HG03097 (cell line): ENCODE results near the gene USP21.
A peak's percentile ranks its signal among the peaks of the same experiment; 100 is the strongest.
"Not testable (repeated sequence)": the region's sequence is repeated elsewhere in the genome, so short reads cannot be mapped to it uniquely, and the experiment has no call there.

ENCODE experiments used
- ATAC-seq: cut with Tn5 transposase; IDR thresholded peaks from one replicate; pipeline ENCODE4 v1.9.1; 2021; ENCODE audit not compliant: unreplicated experiment, low FRiP score

Gene USP21, protein sequence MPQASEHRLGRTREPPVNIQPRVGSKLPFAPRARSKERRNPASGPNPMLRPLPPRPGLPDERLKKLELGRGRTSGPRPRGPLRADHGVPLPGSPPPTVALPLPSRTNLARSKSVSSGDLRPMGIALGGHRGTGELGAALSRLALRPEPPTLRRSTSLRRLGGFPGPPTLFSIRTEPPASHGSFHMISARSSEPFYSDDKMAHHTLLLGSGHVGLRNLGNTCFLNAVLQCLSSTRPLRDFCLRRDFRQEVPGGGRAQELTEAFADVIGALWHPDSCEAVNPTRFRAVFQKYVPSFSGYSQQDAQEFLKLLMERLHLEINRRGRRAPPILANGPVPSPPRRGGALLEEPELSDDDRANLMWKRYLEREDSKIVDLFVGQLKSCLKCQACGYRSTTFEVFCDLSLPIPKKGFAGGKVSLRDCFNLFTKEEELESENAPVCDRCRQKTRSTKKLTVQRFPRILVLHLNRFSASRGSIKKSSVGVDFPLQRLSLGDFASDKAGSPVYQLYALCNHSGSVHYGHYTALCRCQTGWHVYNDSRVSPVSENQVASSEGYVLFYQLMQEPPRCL

DNA sequence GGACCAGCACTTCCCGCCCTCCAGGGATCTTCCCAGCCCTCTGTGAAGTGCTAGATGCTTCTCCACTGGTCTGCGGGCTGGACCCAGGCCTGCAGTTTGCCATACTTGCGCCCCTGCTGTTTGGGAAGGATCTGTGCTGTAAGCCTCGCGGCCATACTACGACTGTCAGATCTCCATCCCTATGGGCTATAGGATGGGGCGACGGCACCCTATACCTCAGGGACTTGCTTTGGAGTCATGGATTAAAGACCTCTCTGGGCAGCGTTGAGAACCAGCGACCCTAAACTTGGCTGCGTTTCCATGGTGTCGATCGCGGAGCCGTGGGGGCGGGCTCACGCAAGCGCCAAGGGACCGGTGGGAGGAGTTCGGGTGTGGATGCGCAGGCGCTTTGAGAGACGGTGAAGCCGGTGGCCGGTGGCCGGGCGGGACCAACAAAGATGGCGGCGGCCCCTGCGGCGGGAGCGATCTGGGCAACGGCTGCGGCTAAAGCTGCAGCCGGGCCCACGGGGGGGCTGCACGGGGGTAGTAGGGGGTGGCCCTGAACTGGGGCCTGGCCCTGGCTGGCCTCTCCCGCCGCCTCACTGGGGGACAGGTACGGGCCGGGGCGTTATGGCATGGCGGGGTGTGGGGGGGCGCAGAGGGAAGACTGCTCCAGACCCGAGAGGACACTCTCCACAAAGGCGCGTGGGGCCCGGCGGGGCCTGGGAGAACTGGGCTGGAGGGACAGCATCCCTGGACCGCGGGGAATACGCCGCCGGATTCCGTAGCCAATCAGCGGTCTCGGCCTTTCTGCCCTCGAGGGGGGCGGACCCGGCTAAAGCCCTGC lies at the start of gene USP21:
TSS of gene USP21 (plus strand) at position 414 of the 826 bp plus-strand sequence. CDS start 1,141 bp downstream, outside the sequence.
- peak; percentile 67 for ATAC-seq

DNA sequence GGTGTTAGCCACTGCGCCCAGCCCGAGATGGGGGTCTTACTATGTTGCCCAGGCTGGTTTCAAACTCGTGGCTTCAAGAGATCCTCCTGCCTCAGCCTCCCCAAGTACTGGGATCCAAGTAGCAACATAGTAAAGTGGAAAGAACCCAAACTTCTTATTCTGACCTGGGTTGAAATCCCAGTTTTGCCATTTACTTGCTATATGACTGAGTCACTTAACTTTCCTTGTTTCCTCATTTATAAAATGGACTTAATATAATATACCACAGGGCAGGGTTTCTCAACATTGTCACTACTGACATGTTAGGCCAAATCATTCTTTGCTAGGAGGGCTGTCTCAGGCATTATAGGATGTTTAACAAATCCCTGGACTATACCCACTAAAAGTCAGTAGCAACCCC lies 48.2 kb upstream of the USP21 start:
- no peak for ATAC-seq

DNA sequence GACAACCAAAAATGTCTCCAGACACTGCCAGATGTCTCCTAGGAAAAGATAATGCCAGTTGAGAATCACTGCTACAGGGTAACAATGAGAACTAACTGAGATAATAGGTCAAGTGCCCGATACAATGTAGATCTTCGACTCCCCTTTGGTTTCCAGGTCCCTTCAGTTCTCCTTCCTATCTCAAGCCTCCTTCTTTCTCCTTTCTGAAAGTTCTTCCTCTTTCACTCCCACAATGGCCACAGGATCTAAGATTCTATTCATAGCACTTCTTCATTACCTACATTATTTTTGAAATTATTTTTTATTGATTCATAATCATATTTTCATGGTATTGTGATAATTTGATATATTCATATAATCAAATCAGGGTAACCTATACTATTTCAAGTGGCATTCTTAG lies 47.8 kb upstream of the USP21 start:
- ATAC-seq: no peak

DNA sequence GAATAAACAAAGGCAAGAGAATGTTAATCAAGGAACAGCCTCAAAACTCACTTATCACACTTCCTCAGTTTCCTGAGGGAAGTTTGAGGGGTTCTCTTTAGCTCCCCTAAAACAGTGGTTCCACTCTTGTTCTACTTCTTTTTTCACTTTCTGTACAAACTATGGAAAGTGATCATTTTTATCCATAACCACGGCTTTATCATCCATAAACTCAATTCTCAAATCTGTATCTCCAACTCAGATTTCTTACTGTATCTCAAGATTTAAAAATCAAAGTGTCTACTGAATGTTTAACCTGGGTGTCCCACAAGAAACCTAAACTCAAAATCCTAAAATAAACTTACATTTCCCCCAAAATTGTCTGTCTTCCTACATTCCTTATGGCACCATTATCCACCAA lies 45.4 kb upstream of the USP21 start:
- no peak for ATAC-seq

DNA sequence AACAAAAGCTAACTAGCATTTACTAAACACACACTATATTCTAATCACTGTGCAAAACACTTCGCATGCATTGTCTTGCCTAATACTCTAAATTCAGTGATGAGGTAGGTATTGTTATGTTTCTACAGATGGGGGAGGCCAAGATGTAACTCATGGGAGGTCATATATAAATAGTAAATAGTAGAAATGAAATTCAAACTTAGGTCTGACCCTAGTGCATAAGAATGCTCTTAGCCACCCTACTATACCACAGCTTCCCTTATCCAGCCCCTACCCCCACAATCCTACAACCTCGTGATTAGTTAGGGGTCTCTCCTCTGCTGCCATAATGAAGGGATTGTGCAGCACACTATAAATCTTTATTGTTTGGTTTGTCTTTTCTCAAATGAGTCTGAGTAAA lies 44.7 kb upstream of the USP21 start:
- ATAC-seq: no peak

DNA sequence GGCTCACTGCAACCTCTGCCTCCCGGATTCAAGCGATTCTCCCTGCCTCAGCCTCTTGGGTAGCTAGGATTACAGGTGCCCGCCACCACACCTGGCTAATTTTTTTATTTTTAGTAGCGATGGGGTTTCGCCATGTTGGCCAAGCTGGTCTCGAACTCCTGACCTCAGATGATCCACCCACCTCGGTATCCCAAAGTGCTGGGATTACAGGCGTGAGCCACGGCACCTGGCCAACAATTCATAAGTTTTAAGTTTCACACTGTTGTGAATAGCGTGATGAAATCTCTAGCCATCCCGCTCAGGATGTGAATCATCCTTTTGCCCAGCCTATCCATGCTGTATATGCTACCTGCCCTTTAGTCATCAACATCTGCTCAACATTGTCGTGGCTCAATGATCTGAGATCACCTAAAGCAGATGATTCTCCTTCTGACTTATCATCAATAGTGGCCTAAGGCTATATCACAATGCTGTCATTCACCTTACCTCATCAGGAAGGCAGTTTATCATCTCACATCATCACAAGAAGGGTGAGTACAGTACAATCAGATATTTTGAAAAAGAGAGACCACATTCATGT lies 44.1 kb upstream of the USP21 start:
- no peak for ATAC-seq

DNA sequence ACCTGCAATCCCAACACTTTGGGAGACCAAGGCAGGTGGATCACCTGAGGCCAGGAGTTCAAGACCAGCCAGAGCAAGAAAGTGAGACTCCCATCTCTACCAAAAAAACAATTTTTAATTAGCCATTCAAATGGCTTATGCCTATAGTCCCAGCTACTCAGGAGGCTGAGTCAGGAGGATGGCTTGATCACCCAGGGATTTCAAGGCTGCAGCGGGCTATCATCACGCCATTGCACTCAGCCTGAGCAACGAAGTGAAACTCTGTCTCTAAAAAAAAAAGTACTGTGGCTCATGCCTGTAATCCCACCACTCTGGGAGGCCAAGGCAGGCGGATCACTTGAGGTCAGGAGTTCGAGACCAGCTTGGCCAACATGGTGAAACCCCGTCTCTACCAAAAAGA lies 43.3 kb upstream of the USP21 start:
- not testable (repeated sequence) for ATAC-seq

DNA sequence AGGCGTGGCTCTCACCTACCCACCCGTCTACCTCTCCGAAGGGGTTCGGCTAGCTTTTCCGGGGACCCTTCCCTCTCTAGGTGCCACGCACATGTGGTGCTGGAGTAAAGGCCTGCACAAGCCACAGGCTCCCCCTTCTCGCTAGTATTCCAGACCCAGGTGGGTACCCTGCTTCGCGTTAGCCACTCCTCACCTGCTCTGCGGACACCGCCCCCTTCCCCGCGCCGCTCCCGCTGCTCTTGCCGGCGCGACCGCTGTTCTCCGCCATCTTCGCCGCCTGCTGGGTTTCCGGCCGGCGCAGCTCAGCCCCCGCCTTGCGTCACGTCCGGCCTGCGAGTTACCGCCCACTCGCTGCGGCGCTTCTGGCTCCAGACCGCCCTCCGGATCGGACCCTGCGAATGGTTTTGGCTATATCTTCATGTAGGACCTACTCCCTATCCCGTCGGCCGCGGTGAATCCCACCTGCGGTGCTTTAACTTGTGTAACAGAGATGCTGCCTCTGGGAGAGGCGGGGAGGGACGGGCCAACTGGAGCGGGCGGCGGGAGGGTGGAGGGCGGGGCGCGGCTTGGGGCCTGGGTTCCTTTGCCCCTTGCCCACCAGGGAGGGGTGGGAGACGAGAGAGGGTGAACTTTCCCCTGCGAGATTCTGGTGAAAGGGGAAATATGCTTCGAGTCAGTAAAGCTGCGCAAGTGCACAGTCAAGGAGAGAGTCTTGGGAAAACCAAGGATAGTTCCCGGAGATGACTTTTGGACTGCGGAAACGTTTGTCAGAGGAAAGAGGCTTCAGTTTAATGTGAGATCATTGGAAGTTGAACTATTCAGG lies 41.3 kb upstream of the USP21 start, which contains the start of the genes NIT1 and PFDN2:
TSS of gene NIT1 (plus strand) at position 347 of the 823 bp plus-strand sequence. CDS start at position 419, 72 bp downstream.
TSS of gene PFDN2 (minus strand) at position 279 of the 823 bp plus-strand sequence. CDS start at position 268, 11 bp downstream.
- ATAC-seq: peak; percentile 67

DNA sequence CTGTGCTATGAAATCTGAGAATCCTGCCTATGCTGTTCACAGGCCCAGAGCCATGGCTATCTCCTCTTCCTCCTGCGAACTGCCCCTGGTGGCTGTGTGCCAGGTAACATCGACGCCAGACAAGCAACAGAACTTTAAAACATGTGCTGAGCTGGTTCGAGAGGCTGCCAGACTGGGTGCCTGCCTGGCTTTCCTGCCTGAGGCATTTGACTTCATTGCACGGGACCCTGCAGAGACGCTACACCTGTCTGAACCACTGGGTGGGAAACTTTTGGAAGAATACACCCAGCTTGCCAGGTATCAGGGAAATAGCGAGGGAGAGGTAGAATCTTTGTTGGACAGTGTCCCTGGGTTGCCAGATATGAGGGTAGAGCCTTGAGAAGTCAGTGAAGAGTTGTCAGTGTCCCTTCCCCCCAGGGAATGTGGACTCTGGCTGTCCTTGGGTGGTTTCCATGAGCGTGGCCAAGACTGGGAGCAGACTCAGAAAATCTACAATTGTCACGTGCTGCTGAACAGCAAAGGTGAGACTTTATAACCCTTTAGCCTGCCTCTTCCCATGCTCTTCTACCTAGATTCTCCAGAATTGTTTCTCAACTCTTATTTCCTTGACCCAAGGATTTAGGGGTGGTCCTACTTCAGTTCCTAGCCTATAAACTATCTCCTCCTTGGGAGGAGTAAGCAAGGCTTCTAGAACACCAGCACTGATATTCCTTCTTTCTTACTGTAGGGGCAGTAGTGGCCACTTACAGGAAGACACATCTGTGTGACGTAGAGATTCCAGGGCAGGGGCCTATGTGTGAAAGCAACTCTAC lies 40.0 kb upstream of the USP21 start:
- no peak for ATAC-seq

DNA sequence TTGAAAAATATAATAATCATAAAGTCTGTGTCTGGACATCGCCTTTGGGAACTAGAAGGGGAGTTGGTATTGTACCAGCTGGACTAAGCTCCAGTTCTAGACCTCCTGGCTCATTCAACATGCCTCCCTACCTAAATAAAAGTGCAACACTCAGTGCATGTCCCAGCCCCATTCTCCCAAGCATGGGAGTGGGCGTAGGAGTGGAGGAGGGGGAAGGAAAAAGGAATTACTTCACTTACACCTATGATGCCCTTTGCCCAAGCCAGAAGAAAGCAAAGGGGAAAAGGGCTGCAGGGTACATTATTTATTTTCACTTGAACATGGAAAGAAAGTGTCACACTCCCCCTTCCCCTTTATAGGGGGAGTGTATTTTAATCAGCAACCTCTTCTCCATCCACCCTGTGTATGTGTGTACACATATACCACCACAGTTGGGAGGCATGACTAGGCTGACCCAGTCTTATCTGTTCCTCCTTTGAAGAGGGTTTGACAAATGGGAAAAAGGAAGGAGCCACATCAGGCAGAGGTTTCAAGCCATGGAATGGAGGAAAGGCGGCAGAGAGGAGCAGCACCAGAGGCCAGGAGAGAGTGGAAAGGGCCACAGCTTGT lies 38.2 kb upstream of the USP21 start:
- ATAC-seq: no peak

DNA sequence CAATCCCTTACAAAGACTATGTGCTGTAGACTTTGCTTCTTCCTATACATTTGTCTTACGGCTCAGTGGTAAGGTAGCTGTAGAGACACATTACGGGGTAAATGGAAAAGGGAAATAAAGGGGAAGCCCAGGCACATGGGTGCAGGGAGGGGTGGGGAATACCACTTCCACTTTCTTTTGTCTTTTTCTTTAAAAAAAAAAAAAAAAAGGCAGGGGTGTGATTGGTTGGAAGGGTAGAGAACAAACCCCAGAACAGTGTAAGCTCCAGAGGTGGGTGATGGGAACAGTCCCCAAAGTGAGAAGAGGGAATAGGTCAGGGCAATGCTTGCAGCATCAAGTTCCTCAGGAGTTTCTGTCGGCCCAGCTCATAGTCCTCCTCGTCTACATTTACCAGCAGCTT lies 37.5 kb upstream of the USP21 start:
- ATAC-seq: no peak

DNA sequence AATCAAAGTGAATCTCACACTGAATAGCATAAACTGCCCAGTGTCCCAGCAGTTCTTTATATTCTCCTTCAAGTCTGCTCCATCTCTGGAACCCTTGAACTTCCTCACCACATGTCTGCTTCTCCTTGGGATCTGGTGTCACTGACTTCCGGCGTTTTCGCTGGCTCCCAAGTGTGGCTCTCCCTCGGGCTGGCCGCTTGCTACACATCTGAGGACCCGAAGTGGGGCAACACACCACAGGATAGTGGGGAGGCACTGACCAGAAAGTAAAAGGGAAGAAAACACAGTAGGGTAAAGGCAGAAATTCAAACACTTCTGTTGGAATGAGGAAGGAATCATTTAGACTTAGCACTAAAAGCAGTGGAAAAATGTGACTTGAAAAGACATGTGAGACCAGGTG lies 36.3 kb upstream of the USP21 start:
- no peak for ATAC-seq

DNA sequence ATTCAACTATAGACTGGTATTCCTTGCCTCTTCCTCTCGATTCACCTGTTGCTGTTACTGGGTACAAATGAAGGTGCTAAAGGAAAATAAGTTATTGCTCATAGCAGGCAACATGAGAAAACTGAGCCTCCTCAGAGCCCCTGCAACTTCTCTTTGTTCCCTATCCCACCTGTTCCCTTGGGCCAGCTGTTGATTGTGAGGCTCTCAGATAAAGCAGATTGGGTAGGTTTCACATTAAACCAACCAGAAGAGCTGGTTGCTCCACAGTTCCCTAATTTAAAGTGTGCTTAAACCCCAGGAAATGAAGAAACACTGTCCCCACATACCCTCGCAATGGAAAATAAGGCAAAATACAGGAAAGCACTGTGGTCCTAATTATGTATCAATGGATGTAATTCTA lies 31.7 kb upstream of the USP21 start:
- ATAC-seq: no peak

DNA sequence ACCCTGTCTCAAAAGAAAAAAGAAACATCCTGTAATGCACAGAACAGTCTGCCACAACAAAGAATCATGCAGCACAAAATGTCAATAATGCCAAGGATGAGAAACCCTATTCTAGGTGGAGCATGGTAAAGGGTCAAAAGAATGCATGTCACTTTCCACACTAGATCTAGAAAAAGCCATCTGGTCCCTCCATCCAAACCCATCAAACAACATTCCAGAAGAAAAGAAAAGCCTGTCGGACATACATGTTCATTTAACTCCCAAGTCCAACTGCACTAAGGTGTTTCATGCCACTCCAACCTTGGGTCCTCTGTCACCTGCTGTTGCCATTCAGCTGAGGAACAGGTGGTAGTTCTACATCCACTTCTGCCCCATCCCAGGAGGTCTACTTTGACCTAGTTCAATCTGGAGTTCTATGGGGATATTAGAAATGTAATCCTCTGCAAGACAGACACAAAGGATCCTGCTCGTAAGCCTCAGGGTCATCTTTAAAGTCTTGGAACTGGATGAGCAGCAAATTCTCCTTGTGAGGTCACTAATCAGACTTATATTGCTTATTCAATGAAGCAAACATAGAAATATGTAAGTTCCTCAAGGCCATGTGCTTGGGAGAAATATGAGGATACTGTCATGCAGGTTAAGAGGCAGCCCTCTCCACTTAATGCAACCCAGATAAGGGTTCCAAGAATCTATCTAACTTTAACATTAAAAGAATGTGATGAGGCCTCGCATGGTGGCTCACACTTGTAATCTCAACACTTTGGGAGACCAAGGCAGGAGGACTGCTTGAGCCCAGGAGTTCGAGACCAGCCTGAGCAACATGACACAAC lies 30.5 kb upstream of the USP21 start:
- no peak for ATAC-seq

DNA sequence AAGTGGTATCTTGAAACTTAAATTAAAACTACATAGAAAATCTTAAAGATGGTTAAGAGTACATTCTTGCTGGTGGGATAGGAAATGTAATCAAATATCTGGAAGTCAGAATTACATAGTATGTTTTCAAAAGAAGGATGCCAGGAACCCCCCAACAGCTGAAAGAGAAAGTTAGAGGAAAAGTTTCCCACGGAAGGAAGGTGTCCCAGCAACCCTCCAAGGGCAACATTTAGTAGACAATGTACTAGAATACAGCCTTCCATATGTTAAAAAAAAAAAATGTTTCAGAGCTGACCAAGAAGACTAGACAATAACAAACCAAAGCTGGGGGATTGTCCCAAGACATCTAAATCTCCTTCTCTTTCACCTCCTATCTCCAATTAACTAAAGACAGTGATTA lies 29.0 kb upstream of the USP21 start:
- ATAC-seq: no peak

DNA sequence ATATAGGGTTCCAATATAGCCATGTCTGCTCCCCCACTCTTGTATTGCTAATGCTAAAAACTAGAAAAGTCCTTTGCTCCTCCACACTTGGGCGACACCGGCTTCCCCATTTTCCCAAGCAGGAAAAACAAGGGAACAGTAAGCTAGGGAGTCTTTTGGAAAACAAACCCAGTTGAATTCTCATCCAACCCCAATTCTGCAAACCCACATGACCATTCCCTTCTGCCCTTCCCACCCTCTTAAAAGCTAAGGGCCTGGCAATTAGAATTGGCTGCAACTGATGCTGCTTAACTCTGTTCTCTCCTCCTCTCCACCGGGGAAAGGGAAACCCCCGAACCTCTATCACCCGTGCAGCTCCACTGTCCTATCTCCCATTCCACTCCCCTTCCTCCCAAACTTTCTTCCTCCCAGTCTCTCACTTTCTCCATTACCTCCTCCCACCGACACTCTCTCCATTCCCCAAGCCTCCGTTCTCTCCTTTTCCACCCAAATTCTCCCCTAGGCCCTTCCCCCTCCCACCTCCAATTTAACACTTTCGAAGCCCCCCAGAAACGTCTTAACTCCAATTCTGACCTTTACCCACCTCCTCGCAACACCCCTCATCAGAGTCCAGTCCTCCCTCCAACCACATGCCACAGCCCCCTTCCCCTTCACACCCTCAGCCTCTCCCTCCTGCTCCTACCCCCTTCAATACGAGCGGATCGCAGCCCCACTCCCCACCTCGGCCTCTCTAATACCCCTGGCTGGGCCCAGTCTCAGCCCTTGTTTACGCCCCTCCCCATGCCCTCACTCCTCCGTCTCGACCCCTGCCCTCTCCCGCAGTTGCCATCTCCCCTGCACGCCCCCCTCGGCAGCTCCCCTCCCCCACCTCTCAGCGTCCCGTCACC lies 27.5 kb upstream of the USP21 start:
- ATAC-seq: no peak
